Activated naive CD8-positive, alpha-beta T cell (primary cell): Measurements from ENCODE around the gene NFKBIL1.
"Not testable (repeated sequence)": the region's sequence is repeated elsewhere in the genome, so short reads cannot be mapped to it uniquely, and the experiment has no call there.

Experiments used
- H3K27ac Mint-ChIP-seq: one replicate; pipeline ENCODE4 v1.8.0; 2021; ENCODE audit warnings: mixed read lengths
- H3K27me3 Mint-ChIP-seq: one replicate; pipeline ENCODE4 v1.8.0; 2021; ENCODE audit warnings: mixed read lengths
- H3K36me3 Mint-ChIP-seq: one replicate; pipeline ENCODE4 v1.8.0; 2021; ENCODE audit warnings: mixed read lengths
- H3K4me1 Mint-ChIP-seq: one replicate; pipeline ENCODE4 v1.8.0; 2021; ENCODE audit warnings: low read depth, mixed read lengths
- H3K4me3 Mint-ChIP-seq: one replicate; pipeline ENCODE4 v1.8.0; 2021; ENCODE audit warnings: mild to moderate bottlenecking, mixed read lengths
- H3K9me3 Mint-ChIP-seq: one replicate; pipeline ENCODE4 v1.8.0; 2021; ENCODE audit warnings: low read depth, mixed read lengths

The NFKBIL1 gene, protein sequence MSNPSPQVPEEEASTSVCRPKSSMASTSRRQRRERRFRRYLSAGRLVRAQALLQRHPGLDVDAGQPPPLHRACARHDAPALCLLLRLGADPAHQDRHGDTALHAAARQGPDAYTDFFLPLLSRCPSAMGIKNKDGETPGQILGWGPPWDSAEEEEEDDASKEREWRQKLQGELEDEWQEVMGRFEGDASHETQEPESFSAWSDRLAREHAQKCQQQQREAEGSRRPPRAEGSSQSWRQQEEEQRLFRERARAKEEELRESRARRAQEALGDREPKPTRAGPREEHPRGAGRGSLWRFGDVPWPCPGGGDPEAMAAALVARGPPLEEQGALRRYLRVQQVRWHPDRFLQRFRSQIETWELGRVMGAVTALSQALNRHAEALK

GRCh38 chr6:31546958-31547726 lies at the start of gene NFKBIL1:
Gene NFKBIL1 (plus strand): TSS chr6:31547608. CDS start chr6:31547695, 87 bp downstream.
- H3K4me3 Mint-ChIP-seq, result peak within 1 kb of the TSS; percentile 89
- peaks cover 2% of the 10 kb centered on the region for H3K36me3 Mint-ChIP-seq
- no peaks in the 10 kb centered on the region for H3K9me3 Mint-ChIP-seq
- H3K27ac Mint-ChIP-seq, result peak within 1 kb of the TSS; percentile 93
- H3K4me1 Mint-ChIP-seq, result peaks cover 36% of the 10 kb centered on the region
- H3K27me3 Mint-ChIP-seq, result no peaks in the 10 kb centered on the region

- Mint-ChIP-seq H3K9me3 (no peaks in the 10 kb centered on the region), H3K4me1 (peaks cover 60% of the 10 kb centered on the region), H3K27ac (peak overlapping the region; percentile 81), H3K27me3 (no peaks in the 10 kb centered on the region), H3K36me3 (no peaks in the 10 kb centered on the region), H3K4me3 (peak overlapping the region; percentile 95)
Measured at GRCh38 chr6:31498748-31499147, 48.7 kb upstream of the NFKBIL1 start.

GRCh38 chr6:31499648-31500047 lies 47.8 kb upstream of the NFKBIL1 start:
- not testable (repeated sequence) for H3K27me3 Mint-ChIP-seq, H3K9me3 Mint-ChIP-seq, H3K36me3 Mint-ChIP-seq, H3K27ac Mint-ChIP-seq
- peak overlapping the region; percentile 95 for H3K4me3 Mint-ChIP-seq
- peaks cover 59% of the 10 kb centered on the region for H3K4me1 Mint-ChIP-seq

- Mint-ChIP-seq H3K4me1 (peaks cover 36% of the 10 kb centered on the region), H3K27me3 (no peaks in the 10 kb centered on the region), H3K9me3 (no peaks in the 10 kb centered on the region), H3K4me3 (no peak overlapping the region), H3K27ac (no peak overlapping the region), H3K36me3 (no peaks in the 10 kb centered on the region)
Measured at GRCh38 chr6:31502586-31502985, 44.8 kb upstream of the NFKBIL1 start.

- H3K27ac Mint-ChIP-seq, result not testable (repeated sequence)
Measured at GRCh38 chr6:31509036-31509435, 38.4 kb upstream of the NFKBIL1 start.

GRCh38 chr6:31510007-31510406 lies 37.4 kb upstream of the NFKBIL1 start:
- Mint-ChIP-seq H3K27ac (no peak overlapping the region), H3K4me3 (no peak overlapping the region), H3K36me3 (peaks cover 3% of the 10 kb centered on the region), H3K9me3 (no peaks in the 10 kb centered on the region), H3K27me3 (peaks cover 2% of the 10 kb centered on the region), H3K4me1 (peaks cover under 1% of the 10 kb centered on the region)

More at GRCh38 chr6:31509036-31509435, 38.4 kb upstream of the NFKBIL1 start:
- not testable (repeated sequence) for H3K4me3 Mint-ChIP-seq, H3K27me3 Mint-ChIP-seq, H3K9me3 Mint-ChIP-seq, H3K4me1 Mint-ChIP-seq, H3K36me3 Mint-ChIP-seq

GRCh38 chr6:31513456-31514165 lies 33.8 kb upstream of the NFKBIL1 start:
- Mint-ChIP-seq H3K9me3 (no peaks in the 10 kb centered on the region), H3K27ac (no peak overlapping the region), H3K4me3 (no peak overlapping the region), H3K27me3 (peaks cover 2% of the 10 kb centered on the region), H3K4me1 (no peaks in the 10 kb centered on the region), H3K36me3 (peaks cover 3% of the 10 kb centered on the region)

GRCh38 chr6:31521835-31522234 lies 25.6 kb upstream of the NFKBIL1 start:
- H3K27ac Mint-ChIP-seq, result no peak overlapping the region
- no peaks in the 10 kb centered on the region for H3K27me3 Mint-ChIP-seq
- no peaks in the 10 kb centered on the region for H3K36me3 Mint-ChIP-seq
- H3K9me3 Mint-ChIP-seq, result no peaks in the 10 kb centered on the region
- no peaks in the 10 kb centered on the region for H3K4me1 Mint-ChIP-seq
- no peak overlapping the region for H3K4me3 Mint-ChIP-seq

- no peak overlapping the region for H3K27ac Mint-ChIP-seq
- no peaks in the 10 kb centered on the region for H3K36me3 Mint-ChIP-seq
- H3K4me1 Mint-ChIP-seq, result no peaks in the 10 kb centered on the region
- no peak overlapping the region for H3K4me3 Mint-ChIP-seq
- H3K27me3 Mint-ChIP-seq, result no peaks in the 10 kb centered on the region
- no peaks in the 10 kb centered on the region for H3K9me3 Mint-ChIP-seq
Measured at GRCh38 chr6:31525553-31525931, 21.9 kb upstream of the NFKBIL1 start.

GRCh38 chr6:31525932-31526591 lies 21.3 kb upstream of the NFKBIL1 start:
- Mint-ChIP-seq H3K36me3 (no peaks in the 10 kb centered on the region), H3K27ac (no peak overlapping the region), H3K27me3 (no peaks in the 10 kb centered on the region), H3K4me3 (no peak overlapping the region), H3K9me3 (no peaks in the 10 kb centered on the region), H3K4me1 (peaks cover 2% of the 10 kb centered on the region)

GRCh38 chr6:31528307-31528777 lies 19.1 kb upstream of the NFKBIL1 start:
- peak overlapping the region; percentile 54 for H3K27ac Mint-ChIP-seq

DNA sequence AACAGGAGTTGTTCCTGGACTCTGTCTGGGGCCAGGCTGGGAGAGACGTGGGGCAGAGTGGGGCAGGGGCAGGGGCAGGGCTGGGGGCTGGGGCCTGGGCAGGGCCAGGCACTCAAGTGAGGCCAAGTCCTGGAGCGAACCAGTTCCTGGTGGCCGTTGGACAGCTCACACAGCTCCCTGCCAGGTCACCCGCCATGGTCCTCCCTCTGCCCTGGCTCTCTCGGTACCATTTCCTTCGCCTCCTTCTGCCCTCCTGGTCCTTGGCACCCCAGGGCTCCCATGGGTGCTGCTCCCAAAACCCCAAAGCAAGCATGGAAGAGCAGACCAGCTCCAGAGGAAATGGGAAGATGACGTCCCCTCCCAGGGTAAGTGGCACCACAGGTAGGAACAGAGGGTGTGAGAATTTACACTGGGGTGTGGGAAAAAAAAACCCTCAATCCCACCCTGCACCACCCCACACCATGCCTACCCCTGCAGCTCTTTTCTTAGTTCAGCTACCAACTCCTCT lies 18.5 kb upstream of the NFKBIL1 start, which contains the start of gene MCCD1:
Gene MCCD1, plus strand, starts transcription at position 142 of the 508 bp plus-strand sequence. Its CDS starts 53 bp downstream, at position 195.
- H3K36me3 Mint-ChIP-seq, result no peaks in the 10 kb centered on the region
- H3K4me3 Mint-ChIP-seq, result no peak within 1 kb of the TSS
- H3K9me3 Mint-ChIP-seq, result no peaks in the 10 kb centered on the region
- H3K4me1 Mint-ChIP-seq, result peaks cover 13% of the 10 kb centered on the region
- no peaks in the 10 kb centered on the region for H3K27me3 Mint-ChIP-seq
- H3K27ac Mint-ChIP-seq, result peak within 1 kb of the TSS; percentile 54

More at GRCh38 chr6:31528307-31528777, 19.1 kb upstream of the NFKBIL1 start:
- H3K4me1 Mint-ChIP-seq, result peaks cover 12% of the 10 kb centered on the region
- no peaks in the 10 kb centered on the region for H3K36me3 Mint-ChIP-seq
- H3K4me3 Mint-ChIP-seq, result no peak overlapping the region
- H3K9me3 Mint-ChIP-seq, result no peaks in the 10 kb centered on the region
- H3K27me3 Mint-ChIP-seq, result no peaks in the 10 kb centered on the region

- no peak overlapping the region for H3K27ac Mint-ChIP-seq
- no peak overlapping the region for H3K4me3 Mint-ChIP-seq
- H3K36me3 Mint-ChIP-seq, result no peaks in the 10 kb centered on the region
- no peaks in the 10 kb centered on the region for H3K9me3 Mint-ChIP-seq
- H3K4me1 Mint-ChIP-seq, result peaks cover 13% of the 10 kb centered on the region
- no peaks in the 10 kb centered on the region for H3K27me3 Mint-ChIP-seq
Measured at GRCh38 chr6:31529329-31530150, 17.9 kb upstream of the NFKBIL1 start.
